ENCODE measurements around the gene ROCK1.
A peak's percentile ranks its signal among the peaks of the same experiment; 100 is the strongest.

The ROCK1 gene

DNA sequence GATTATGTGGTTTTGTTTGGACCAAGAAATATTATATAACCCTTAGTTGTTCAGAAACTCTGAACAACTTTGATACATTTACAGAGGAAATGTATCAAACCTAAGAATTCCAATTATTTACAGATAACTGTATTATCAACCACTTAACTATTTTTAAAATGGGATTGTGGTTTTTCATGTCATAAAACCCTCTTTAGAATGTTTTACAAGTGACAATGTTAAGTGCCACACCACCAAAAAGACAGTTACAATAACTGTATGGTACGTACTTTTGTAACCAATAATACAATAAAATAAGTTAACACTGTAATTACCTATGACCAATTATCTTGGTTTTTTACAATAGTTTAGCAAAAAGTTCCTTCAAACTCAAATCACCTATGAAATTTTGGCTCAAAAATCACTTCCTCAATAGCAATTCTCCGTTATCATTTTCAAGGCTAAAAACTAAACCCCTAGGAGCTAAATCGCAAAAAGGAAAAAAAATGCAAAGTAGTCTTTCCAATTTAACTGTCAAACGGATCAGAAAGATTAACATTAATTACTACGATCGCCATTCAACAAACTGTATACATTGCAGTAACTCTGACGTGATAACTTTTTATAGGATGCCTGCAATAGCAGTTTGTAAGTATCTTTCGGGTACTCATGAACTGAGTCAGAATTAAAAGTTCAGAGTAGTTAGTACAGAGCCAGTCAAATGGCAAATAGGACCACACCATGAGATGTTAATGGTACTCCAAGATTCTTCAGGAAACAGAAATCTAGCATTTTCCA, 1.5 kb downstream of the ROCK1 start:
- CTCF ChIA-PET, result interaction anchor here (1.3 to 2.2 kb wide), 3 partner anchors 10 to 106 kb away, joined by 3 to 5 read pairs (median 5); no protein-coding TSS in a partner anchor
- no peak for DNase-seq (ENCODE audit: low read depth, low spot score)
- peak overlapping the region; percentile 94 for H3K4me3 ChIP-seq (ENCODE audit: low read depth, low read length)
- TF ChIP-seq, protein P1, sequence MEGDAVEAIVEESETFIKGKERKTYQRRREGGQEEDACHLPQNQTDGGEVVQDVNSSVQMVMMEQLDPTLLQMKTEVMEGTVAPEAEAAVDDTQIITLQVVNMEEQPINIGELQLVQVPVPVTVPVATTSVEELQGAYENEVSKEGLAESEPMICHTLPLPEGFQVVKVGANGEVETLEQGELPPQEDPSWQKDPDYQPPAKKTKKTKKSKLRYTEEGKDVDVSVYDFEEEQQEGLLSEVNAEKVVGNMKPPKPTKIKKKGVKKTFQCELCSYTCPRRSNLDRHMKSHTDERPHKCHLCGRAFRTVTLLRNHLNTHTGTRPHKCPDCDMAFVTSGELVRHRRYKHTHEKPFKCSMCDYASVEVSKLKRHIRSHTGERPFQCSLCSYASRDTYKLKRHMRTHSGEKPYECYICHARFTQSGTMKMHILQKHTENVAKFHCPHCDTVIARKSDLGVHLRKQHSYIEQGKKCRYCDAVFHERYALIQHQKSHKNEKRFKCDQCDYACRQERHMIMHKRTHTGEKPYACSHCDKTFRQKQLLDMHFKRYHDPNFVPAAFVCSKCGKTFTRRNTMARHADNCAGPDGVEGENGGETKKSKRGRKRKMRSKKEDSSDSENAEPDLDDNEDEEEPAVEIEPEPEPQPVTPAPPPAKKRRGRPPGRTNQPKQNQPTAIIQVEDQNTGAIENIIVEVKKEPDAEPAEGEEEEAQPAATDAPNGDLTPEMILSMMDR (IDR thresholded peaks at IDR 0.05; ENCODE audit: insufficient read depth, low read length, missing control alignments), result no peak
- POLR2A ChIA-PET, result no interaction called here

DNA sequence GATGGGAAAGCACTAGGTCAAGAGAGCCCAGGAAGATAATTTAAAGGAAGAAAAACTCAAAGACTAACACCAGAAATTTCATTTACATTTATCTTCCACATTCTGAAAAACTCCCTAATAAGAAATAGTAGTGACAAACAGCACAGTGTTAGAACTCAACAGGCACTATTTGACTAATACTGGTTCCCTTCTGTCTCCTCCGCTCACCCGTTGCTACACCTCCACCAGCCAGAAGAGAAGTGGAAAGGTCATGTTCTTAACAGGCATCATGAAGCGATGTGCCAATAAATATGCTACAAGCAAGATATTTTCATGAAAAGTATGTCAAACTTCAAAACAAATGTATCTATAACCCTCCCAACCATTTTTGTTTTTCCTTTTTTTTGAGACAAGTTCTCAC, 5.7 kb downstream of the ROCK1 start:
- no peak for DNase-seq (ENCODE audit: low read depth, low spot score)
- POLR2A ChIA-PET, result no interaction called here
- CTCF ChIA-PET, result no interaction called here
- TF ChIP-seq, protein P1 (IDR thresholded peaks at IDR 0.05; ENCODE audit: insufficient read depth, low read length, missing control alignments), result no peak
- no peak overlapping the region for H3K4me3 ChIP-seq (ENCODE audit: low read depth, low read length)

DNA sequence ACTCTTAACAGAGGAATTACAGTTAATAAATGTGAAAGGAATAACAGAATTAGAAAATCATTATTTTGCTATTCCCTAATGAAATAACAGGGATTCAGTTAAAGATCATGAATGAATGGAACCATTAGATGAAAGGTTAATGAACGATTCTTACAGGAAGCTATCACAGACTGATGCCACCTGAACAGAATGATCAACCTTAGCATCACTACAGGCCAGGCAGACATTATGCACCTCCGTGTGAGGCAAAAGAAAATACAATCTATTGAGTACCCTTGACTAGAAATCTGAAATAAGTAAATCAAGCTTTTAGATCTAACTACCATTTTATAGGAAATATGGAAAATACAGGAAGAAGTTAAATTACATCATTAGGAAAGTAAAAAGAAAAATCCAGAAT, 10.4 kb downstream of the ROCK1 start:
- ChIA-PET CTCF (interaction anchor here (0.6 to 1.1 kb wide), 2 partner anchors 79 to 856 kb away, joined by 3 read pairs; no protein-coding TSS in a partner anchor), POLR2A (no interaction called here)

DNA sequence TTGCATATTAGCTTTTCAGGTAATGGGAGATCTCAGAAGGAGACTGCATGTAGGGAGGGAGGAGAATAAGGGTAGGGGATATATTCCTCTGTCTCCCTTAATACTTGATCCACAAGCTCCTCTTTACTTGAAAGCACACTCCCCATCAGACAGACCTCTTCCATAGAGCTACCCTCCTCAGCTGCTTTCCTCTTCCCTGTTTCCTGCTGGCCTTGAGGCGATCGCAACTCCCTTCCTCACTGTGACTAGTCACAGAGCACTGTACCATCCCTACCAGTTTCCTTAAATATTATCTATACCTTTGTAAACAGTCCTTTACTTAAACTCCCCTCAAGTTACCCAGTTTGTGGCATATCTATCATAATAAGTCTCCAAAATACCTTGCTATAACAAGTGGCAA, 10.9 kb downstream of the ROCK1 start:
- no peak overlapping the region for H3K4me3 ChIP-seq (ENCODE audit: low read depth, low read length)
- ChIA-PET POLR2A (interaction anchor here (1.1 kb wide), 1 partner anchor 11 kb away, joined by 3 read pairs; the partner anchor contains the start of gene ROCK1), CTCF (interaction anchor here (0.6 to 2.0 kb wide), 3 partner anchors 9 to 856 kb away, joined by 3 to 5 read pairs (median 3); no protein-coding TSS in a partner anchor)
- TF ChIP-seq, protein P1 (IDR thresholded peaks at IDR 0.05; ENCODE audit: insufficient read depth, low read length, missing control alignments), result no peak
- DNase-seq (ENCODE audit: low read depth, low spot score), result no peak

More for the DNA sequence above, 10.4 kb downstream of the ROCK1 start:
- TF ChIP-seq, protein P1 (IDR thresholded peaks at IDR 0.05; ENCODE audit: insufficient read depth, low read length, missing control alignments), result no peak
- DNase-seq (ENCODE audit: low read depth, low spot score), result no peak
- no peak overlapping the region for H3K4me3 ChIP-seq (ENCODE audit: low read depth, low read length)

DNA sequence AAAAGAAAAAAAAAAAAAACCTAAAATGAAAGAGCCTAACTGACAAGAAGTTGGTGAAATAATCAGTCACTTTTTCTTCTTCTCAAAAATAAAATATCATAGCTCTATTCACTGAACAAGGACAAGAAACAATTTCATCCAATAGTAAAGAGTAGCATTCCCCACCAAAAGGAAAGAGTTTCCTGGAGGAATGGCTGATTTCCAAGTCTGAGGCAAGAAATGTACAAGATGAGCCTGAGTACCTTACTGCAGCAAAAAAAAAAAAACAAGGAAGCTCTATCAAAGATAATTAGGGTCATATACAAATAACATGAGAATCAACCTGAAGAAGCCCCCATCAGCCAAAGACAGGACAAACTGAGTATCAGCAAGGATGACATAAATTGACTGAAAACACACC, 11.5 kb downstream of the ROCK1 start:
- POLR2A ChIA-PET, result interaction anchor here (1.1 kb wide), 1 partner anchor 11 kb away, joined by 3 read pairs; the partner anchor contains the start of gene ROCK1
- TF ChIP-seq, protein P1 (IDR thresholded peaks at IDR 0.05; ENCODE audit: insufficient read depth, low read length, missing control alignments), result no peak
- CTCF ChIA-PET, result interaction anchor here (1.1 to 2.0 kb wide), 2 partner anchors 9 to 80 kb away, joined by 3 to 5 read pairs; no protein-coding TSS in a partner anchor

DNA sequence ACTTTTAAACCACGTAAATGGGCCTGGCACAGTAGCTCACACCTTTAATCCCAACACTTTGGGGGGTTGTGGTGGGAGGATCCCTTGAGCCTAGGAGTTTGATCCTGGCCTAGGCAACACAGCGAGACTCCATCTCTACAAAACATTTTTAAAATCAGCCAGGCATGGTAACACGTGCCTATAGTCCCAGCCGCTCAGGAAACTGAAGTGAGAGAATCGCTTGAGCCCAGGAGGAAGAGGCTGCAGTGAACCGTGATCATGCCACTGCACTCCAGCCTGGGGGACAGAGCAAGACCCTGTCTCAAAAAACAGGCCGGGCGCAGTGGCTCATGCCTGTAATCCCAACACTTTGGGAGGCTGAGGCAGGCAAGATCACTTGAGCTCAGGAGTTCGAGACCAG, 12.2 kb downstream of the ROCK1 start:
- DNase-seq (ENCODE audit: low read depth, low spot score), result no peak
- CTCF ChIA-PET, result interaction anchor here (2.0 kb wide), 1 partner anchor 10 kb away, joined by 5 read pairs; no protein-coding TSS in a partner anchor
- no peak overlapping the region for H3K4me3 ChIP-seq (ENCODE audit: low read depth, low read length)
- POLR2A ChIA-PET, result no interaction called here
- TF ChIP-seq, protein P1 (IDR thresholded peaks at IDR 0.05; ENCODE audit: insufficient read depth, low read length, missing control alignments), result no peak

More for the DNA sequence above, 11.5 kb downstream of the ROCK1 start:
- no peak overlapping the region for H3K4me3 ChIP-seq (ENCODE audit: low read depth, low read length)
- DNase-seq (ENCODE audit: low read depth, low spot score), result no peak

All from AG04449 (cell line).